Stimulated activated CD4-positive, alpha-beta T cell treated with anti-CD3 and anti-CD28 coated beads, Interleukin-1b, Interleukin-23, amount 100 ng/mL, for 24 hours (primary cell): ENCODE data around the gene FUT1.
A peak's percentile ranks its signal among the peaks of the same experiment; 100 is the strongest.
"Not testable (repeated sequence)": the region's sequence is repeated elsewhere in the genome, so short reads cannot be mapped to it uniquely, and the experiment has no call there.

Experiments used
- DNase-seq, 4 experiments: peaks; one replicate each; pipeline ENCODE4 v3.0.0-alpha.2; 2020; ENCODE audit warnings: low read depth in 4 of 4, low spot score in 1 of 4

Gene FUT1

DNA sequence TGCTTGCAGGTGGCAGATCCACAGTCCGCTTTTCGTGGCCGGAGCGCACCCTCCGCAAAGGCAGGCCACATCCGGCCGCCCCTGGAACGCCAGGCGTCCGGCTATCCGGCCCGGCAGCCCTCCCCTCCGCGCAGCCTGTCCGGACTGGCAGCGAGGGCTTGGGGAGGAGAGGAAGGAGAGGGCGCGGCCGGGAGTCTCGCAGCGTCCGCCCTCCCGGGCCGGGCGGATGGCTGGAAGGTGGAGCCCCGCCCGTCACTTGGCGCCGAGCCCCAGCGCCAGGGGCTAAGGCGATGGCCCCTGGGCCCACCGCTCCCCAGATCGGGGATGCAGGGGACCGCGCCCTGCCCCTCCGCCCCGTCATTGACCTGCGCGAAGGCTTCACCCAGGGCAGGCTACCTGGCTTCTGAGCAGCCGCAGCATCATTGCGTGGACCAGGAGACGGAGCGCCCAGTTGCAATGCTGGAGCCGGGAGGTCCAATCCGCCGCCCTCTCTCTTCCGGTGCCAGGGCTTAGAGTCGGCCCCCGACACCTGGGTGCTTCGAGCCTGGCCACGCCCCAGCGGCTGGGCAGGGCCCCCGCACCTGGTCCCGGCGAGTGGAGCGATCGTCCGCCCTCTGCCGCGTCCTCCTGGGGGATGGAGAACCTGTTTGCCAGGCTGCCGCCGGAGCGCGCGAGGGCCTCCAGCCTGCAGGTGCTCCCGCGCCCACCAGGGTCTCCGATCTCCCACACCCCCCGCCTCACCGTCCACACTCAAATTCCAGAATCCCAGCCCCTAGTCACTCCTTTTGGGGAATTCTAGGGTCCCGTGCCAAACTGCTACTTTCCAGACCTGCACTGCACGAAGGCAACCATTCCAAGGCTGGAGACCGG, at the start of gene FUT1:
TSS of gene FUT1 (minus strand) at position 146 of the 870 bp plus-strand sequence. CDS start 1,360 bp downstream, outside the sequence.
- no peak for DNase-seq

DNA sequence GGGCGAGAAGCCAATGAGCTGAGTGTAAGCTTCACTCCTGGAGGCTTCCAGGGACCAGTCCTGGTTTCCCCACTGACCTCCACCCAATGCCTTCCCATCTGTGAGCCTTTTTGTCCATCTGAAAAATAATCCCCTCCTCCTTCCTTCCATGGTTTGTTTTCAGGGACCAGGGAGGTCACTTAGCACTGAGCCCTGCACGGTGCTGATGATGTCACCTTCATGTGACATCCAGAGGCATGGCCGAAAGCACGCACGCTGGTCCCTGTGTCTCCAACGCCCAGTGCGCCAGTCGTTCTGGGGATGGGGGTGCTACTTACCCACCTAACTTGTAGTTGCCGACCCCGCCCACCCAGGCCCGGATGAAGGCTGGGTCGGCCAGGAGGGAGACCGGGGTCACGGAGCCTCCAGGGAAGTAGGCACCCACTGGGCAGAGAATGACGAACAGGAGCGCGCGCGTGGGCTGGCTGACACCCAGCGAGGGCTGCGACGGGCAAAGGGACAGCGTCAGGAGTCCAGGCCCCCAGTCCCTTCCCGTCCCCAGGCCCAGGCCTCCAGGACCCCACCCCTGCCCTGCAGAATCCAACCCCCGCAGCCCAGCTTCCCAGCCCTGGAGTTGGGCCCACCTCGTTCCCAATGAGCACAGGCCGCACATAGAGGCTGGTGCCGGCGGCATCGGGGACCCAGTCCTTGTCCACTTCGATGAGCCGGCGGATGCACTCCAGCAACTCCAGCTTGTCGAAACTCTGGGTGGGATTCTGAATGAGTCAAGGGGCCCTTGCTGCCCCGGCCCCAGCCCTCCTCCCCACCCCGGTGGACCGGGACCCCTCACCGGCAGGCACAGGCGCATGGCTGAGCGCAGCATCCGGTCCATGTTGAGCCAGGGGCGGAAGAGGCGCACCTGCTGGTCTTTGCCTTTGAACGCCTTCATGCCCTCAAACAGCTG, 47.2 kb upstream of the FUT1 start:
- DNase-seq = no peak

DNA sequence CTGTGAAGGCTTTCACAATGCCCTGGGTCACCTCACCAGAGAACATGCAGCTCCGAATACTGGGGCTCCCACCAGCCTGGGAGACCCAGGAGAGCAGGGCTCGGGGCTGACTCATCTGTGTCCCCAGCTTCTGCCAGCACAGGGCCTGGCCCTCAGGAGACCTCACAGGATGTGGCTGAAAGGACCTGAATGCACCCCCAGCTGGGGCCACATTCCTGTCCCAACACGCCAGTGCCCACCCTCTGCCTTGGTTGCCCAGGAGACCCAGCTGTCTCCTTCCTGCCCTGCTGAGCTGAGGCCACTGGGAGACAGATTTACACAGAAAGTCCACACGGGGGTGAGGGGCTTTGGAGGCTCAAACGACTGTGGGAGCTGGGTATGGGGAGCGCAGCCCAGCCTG, 46.5 kb upstream of the FUT1 start:
- DNase-seq = no peak

DNA sequence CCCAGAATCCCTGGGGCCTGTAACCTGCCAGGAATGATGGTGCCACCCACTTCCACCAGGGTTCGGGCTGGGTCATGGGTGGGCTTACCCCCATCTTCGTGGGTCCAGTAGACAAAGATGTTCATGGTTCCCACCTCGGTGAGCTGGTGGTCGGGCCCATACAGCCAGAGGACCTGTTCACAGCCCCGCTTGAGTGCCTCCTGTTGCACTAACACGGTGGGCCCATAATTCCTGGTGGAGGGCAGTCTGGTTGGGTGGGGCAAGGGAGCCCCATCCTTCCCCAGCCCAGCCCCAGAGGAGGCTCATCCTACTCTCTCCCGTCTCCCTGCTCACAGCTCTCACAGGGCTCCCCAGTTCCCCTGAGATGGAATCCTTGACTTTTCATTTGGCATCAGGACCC, 44.7 kb upstream of the FUT1 start:
- DNase-seq = no peak

DNA sequence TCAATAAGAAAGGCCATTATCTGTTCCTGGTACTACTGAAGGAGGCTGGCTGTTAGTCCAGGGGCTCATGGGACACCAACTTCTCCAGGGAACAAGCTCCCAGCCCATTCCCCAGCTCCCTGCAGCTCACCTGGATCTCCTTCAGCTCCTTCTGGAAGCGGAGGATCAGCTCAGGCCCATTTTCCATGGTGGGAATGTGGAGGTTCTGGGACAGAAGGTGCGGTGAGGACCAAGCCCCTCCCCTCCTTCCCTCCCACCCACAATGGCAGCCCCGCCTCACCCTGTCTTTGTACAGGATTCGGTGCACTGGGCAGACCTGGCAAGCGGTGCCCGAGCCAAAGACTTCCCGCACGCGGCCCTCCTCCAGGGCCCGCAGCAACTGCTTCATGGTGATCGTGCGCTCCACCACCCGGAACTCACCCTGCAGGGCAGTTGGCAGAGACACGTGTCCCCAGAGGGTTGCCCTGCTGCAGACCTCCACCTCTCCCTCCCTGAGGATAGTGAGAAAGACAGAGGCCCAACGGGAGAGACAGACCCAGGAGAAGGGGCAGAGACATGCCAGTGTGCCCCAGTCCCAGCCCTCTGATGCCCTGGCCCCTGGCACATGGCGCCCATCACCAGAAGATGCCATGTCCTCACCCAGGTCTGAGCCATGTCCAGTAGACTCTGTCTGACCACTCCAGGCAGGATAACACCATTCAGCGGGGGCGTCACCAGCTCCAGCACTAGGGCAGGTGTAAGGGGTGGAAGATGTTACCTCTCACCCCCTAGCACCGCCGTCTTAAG, 44.0 kb upstream of the FUT1 start:
- DNase-seq = no peak

DNA sequence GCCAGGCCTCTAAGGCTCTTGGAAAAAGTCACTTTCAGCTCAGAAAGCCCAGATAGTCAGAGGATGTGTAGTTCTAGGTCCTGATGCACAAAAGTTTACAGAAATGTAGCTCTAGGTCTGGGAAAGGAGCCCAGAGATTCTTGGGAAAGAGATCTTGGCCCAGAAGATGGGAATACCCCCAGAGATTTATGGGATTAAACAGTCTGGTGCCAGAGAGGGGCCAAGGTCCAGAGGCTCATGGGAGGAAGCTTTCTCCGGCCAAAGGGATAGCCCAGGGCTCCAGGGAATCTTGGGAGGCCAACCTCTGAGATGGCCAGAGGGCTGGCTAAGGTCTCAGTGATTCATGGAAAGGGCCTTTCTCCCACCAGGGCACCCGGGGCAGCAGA, 43.2 kb upstream of the FUT1 start:
- no peak for DNase-seq

DNA sequence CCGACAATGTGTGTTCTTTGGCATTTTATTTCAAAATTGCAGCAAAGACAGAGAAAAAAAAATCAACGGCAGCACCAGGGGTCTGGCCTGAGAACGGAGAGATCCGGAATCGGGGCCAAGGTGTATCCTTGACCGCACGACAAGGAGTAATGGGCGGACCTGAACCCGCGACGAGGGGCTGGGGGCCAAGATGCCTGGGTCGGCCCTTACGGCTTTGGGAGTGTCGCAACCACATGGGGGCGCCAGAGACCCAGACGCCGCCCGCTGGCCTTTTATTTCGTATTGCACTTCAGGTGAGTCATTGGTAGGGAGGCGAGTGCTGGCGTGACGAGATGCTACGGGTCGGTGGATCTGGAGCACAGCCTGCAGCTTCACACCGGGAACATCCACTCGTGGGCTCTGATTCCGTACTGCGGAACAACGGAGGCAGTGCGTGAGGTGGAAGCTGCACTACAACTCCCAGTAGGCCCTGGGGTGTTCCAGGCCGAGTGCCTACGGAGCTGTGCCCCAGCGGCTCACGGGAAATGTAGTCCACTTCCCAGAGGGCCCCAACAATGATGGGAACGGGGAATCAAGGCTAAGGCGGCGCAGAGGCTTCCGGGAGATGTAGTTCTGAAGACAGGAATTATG, 42.7 kb upstream of the FUT1 start:
- DNase-seq = peak; percentile 59 to 74 (median 68)

DNA sequence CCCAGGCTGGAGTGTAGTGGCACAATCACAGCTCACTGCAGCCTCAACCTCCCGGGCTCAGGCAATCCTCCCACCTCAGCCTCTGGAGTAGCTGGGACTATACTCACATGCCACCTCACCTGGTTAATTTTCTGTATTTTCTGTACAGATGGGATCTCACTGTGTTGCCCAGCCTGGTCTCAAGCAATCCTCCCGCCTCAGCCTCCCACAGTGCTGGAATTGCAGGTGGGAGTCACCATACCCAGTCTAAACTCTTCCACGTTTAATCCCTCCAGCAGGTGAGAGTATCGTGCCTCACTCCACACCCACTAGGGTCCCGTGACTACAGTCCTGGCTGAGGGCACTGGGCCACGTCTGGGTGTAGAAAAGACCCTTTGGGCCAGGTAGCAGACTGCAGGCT, 41.9 kb upstream of the FUT1 start:
- no peak for DNase-seq

DNA sequence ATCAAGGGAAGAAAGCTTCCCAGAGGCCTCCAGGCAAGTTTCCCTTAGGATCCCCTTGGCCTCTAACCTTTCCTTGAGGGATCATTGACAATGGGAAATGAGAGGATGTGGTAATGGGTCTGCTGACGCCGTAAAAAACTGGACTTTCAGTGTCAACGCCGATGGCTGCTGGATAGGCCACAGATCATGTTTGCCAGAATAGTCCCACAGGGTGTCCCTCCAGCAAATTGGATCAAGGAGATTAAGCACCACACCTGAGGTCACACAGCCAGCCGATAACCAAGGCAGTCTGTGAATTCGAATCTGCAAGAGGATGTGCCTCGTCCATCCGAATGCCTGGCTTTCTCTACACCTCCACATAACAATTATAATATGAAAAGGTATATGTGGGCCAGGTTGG, 40.8 kb upstream of the FUT1 start:
- no peak for DNase-seq

DNA sequence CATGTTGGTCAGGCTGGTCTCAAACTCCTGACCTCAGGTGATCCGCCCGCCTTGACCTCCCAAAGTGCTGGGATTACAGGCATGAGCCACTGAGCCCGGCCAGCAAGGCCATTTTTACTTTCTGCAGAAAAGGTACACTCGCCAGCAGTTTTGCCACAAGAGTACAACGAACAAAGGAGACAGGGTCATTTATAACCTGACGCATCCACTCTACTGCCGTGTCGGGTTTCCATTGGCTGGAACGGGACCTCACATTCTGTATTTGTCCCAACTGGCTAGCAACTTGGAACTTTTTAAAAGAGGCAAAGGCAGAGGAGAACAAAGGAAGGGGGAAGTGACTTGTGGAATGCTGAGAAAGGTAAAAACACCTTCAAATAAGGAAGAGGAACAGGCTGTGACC, 34.9 kb upstream of the FUT1 start:
- not testable (repeated sequence) for DNase-seq

DNA sequence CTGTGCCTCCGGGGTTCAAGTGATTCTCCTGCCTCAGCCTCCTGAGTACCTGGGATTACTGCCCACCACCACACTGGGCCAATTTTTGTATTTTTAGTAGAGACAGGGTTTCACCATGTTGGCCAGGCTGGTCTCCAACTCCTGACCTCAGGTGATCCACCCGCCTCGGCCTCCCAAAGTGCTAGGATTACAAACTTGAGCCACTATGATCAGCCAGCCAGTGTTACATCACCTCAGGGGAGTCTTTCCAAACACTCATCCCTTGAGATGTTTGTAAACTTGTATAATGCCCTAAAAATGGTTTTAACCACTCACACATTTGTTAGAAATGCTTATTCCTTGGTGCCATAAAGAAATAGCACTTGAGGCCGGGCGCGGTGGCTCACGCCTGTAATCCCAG, 34.0 kb upstream of the FUT1 start:
- not testable (repeated sequence) for DNase-seq

DNA sequence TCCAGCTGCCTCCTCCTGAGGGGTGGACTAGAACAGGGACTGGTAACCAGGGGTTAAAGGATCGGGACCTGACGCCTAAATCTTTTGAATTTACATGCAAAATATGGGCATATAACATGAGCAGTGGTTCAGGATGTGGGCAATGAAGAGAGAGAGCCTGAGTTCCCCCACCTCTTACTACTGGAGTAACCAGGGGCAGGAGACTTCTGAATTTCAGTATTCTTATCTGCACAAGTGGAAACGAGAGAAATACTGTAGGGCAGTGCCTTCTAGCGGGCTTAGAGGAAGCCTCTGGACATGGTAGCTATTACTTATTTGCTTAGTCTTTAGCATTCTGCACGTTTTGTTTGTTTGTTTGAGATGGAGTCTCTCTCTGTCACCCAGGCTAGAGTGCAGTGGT, 32.1 kb upstream of the FUT1 start:
- DNase-seq = no peak

DNA sequence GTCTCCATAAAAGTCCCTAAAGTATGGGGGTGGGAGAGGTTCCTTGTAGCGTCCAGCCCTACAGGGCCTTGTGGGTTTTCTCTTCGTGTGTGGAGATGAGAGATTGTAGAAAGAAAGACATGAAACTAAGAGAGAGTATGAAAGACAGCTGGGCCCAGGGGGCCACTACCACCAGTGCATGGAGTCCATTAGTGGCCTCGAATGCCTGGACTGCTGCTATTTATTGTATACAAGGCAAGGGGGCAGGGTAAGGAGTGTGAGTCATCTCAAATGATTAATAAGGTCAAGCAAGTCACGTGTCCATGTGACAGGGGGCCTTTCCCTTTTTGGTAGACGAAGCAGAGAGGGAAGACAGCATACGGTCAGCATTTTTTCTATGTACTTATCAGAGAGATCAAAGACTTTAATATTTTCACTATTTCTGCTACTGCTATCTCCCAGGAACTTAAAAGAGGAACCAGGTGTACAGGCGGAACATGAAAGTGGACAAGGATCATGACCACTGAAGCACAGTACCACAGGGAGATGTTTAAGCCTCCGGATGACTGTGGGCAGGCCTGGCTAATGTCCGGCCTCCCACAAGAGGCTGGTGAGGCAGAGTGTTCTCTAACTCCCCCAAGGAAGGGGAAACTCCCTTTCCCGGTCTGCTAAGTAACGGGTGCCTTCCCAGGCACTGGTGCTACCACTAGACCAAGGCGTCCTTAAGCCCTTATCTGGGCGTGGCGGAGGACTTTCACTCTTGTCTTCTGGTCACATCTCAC, 28.4 kb upstream of the FUT1 start:
- no peak for DNase-seq

DNA sequence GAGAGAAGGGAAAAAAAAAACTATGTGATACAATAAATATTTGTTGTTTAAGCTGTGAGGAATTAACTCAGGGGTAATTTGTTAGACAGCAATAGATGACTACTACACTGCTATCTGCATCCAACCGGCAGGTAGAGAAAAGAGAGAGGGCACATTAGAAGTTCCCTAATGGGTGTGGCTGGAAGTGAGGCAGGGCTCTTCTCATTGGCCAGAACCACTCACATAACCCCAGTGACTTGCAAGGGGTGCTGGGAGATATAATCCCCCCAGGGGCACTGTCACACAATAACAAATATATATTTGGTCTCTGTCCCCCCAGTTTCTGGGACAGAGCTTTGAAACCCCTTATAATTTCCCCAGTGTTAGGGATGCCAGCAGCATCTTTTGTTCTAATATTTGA, 27.2 kb upstream of the FUT1 start:
- no peak for DNase-seq

DNA sequence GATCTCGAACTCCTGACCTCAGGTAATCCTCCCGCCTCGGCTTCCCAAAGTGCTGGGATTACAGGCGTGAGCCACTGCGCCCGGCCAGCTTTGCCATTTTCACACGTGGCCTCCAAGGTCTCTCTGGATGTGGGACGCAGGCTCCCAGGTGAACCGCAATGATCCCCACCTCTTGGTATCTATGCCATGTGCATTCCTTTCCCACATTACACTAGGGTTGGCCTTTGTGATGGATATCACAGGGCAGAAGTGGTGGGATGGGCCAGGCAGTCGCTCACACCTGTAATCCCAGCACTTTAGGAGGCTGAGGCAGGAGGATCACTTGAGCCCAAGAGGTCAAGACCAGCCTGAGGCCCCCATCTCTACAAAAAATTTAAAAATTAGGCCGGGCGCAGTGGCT, 25.3 kb upstream of the FUT1 start:
- DNase-seq = no peak

DNA sequence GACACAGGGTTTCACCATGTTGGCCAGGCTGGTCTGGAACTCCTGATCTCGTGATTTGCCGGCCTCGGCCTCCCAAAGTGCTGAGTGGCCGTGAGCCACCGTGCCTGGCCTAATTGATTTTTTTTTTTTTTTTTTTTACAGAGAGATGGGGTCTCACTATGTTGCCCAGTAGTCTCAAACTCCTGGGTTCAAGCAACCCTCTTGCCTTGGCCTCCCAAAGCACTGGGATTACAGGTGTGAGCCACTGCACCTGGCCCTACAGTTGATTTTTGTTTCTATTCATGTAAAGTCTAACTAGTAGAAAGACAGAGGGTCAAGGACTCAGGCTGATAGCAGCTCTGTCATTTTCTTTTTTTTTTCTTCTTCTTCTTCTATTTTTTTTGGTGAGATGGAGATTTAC, 24.7 kb upstream of the FUT1 start:
- no peak for DNase-seq

DNA sequence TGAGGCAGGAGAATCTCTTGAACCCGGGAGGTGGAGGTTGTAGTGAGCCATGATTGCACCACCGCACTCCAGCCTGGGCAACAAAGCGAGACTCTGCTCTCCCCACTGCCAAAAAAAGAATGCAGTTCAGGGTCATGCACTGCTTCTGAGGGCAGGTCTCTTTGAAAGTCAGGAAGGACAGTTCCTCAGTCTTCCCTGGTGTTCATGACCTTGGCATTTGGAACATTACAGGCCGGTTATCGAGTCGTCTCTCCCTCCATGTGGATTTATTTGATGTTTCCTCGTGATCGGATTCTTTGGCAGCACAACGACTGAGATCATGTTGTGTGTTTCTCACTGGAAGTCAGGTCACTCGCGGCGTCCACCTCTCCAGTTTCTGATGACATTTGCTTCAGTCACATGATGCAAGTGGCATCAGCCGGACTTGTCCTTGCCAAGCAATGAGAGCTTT, 20.1 kb upstream of the FUT1 start:
- no peak for DNase-seq

DNA sequence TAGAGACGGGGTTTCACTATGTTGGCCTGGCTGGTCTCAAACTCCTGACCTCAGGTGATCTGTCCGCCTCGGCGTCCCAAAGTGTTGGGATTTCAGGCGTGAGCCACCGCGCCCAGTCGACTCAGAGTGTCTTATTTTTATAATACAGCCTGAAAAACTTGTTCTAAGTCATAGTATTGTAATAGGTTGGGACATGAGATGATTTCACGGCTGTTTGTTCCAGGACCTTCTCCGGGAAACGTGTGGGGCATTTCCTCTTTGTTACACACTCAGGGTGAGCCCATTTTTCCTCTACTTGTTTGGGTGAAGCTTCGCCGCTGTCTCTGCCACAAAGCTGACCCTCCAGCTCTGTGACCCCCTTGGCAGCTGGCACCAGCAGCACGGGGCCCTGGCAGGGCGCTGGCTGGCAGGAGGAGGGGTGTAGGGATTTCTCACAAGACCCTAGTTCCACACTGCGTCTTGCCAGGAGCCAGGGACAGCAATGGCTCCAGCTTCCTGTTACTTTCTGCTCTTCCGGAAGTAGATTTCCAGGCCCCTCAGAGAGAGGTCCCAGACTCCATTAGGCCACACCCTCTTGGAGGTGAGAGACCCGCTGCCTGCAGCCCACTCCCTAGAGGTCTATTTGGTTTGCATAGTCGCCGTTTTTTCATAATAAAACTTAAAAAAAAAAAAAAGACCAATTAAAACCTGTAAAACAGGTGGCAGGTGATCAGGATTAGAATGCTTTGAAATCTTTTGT, 18.5 kb upstream of the FUT1 start:
- DNase-seq = no peak

DNA sequence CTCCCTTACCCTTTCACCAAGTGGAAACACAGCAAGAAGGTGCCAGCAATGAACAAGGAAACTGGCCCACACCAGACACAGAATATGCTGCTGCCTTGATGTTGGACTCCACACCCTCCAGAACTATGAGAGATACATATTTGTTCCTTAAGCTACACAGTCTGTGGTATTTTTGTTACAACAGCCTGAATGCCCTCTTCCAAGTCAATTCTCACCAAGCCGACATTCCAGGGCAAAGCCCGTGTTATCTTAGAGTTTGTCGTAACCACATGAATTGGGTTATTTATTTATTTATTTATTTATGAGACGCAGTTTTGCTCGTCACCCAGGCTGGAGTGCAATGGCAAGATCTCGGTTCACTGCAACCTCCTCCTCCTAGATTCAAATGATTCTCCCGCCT, 17.8 kb upstream of the FUT1 start:
- DNase-seq = no peak
